ENCODE results near the gene HOXC12.

HOXC12 gene

GRCh38 chr12:53966085-53966384 lies 11.3 kb downstream of the HOXC12 start:
- TF ChIP-seq CTCF (IDR thresholded peaks at IDR 0.05; ENCODE audit: insufficient read depth, low read depth, low read length, missing control alignments), result no peak
- no peak for DNase-seq (ENCODE audit: low read depth)
- H3K4me3 ChIP-seq (ENCODE audit: low read depth, low read length), result no peak overlapping the region

GRCh38 chr12:53966385-53967133 lies 11.9 kb downstream of the HOXC12 start:
- H3K4me3 ChIP-seq (ENCODE audit: low read depth, low read length), result no peak overlapping the region
- DNase-seq (ENCODE audit: low read depth), result no peak
- TF ChIP-seq CTCF (IDR thresholded peaks at IDR 0.05; ENCODE audit: insufficient read depth, low read depth, low read length, missing control alignments), result no peak

GRCh38 chr12:53967421-53967925 lies 12.8 kb downstream of the HOXC12 start:
- TF ChIP-seq CTCF (IDR thresholded peaks at IDR 0.05; ENCODE audit: insufficient read depth, low read depth, low read length, missing control alignments), result no peak
- DNase-seq (ENCODE audit: low read depth), result no peak
- H3K4me3 ChIP-seq (ENCODE audit: low read depth, low read length), result no peak overlapping the region

- no peak for DNase-seq (ENCODE audit: low read depth)
- no peak for TF ChIP-seq CTCF (IDR thresholded peaks at IDR 0.05; ENCODE audit: insufficient read depth, low read depth, low read length, missing control alignments)
- no peak overlapping the region for H3K4me3 ChIP-seq (ENCODE audit: low read depth, low read length)
Measured at GRCh38 chr12:53968214-53969127, 13.8 kb downstream of the HOXC12 start.

- DNase-seq (ENCODE audit: low read depth), result no peak
- H3K4me3 ChIP-seq (ENCODE audit: low read depth, low read length), result no peak overlapping the region
- no peak for TF ChIP-seq CTCF (IDR thresholded peaks at IDR 0.05; ENCODE audit: insufficient read depth, low read depth, low read length, missing control alignments)
Measured at GRCh38 chr12:53969588-53970259, 15.0 kb downstream of the HOXC12 start.

GRCh38 chr12:53970451-53970850 lies 15.7 kb downstream of the HOXC12 start:
- no peak for TF ChIP-seq CTCF (IDR thresholded peaks at IDR 0.05; ENCODE audit: insufficient read depth, low read depth, low read length, missing control alignments)
- DNase-seq (ENCODE audit: low read depth), result no peak
- no peak overlapping the region for H3K4me3 ChIP-seq (ENCODE audit: low read depth, low read length)

Measured in GM12865 (cell line).